ENCODE data around the gene IQSEC2. TPM values are rescaled to one million over a fixed set of nuclear protein-coding genes. Genes with fewer than 3 reads are reported as not detected.
A peak's percentile ranks its signal among the peaks of the same experiment; 100 is the strongest.

IQSEC2 gene
- total RNA-seq, 6 experiments from 2014 or later, result 1.9 to 2.8 (median 2.2) TPM

- no peaks in the 10 kb centered on the region for H3K36me3 ChIP-seq
- DNase-seq (no peak), ATAC-seq (peak in 3 of 4 donors; percentile 12 to 22 (median 19))
- 37% methylated on average over 7 of the region's 14 CpGs for WGBS (ENCODE audit: insufficient coverage, low coverage, low lambda C conversion rate, missing lambda C conversion rate)
- H3K9me3 ChIP-seq, result no peaks in the 10 kb centered on the region
- H3K4me1 ChIP-seq, result no peaks in the 10 kb centered on the region
- intact Hi-C loops (cut with DNase I), result no loop called here
- no peaks in the 10 kb centered on the region for H3K27me3 ChIP-seq
- peak overlapping the region in 2 of 3 donors; percentile 11 to 32 for H3K4me3 ChIP-seq
- TF ChIP-seq POLR2A (IDR thresholded peaks at IDR 0.05) (no peak), CTCF (IDR thresholded peaks at IDR 0.05) (no peak)
- peak overlapping the region in 1 of 3 donors; percentile 16 for H3K27ac ChIP-seq
Measured at GRCh38 chrX:53280331-53281320, 758 bp downstream of the IQSEC2 start.

DNA sequence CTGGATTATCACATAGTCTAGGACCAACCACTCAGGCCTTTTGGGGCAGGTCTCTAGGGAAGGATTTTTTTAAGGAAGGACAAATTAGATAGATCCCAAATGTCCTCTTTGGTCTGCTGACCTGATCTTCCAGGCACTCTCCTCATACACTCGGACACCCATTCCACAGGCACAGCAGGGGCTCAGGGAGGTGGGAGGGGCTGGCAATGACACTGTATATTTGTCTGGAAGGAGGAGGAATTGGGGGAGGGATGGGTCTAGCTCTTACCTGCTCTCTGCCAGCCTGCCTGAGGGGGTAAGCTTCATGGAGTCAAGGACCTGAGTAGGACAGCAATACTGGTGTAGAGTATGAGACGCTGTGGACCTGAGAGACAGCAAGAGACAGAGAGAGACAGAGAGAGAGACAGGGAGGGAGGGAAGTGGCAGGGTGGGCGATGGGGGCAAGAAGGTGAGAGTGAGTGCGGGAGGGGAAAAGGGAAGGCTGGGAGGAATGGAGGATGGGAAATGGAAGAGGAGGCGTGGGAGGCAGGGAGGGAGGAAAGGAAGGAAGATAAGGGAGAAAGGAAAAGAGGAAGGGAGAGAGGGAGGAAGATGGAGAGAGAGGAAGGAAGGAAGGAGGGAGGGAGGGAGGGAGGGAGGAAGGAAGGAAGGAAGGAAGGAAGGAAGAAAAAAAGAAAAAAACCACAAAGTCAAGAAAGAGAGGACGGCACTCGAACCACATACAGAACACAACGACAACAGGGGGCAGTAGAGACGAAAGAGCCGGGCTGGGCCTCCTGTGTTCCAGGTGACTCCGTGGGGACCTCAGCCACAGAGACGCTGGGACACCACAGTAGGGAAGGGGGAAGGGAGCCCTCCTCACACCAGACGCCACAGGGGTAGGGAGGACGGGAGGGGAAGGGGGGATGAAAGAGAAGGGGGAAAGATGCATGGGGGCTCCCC is 1.8 kb downstream of the IQSEC2 start:
- Histone ChIP-seq H3K27me3 (no peaks in the 10 kb centered on the region), H3K4me3 (no peak overlapping the region), H3K4me1 (no peaks in the 10 kb centered on the region), H3K36me3 (no peaks in the 10 kb centered on the region), H3K27ac (no peak overlapping the region), H3K9me3 (no peaks in the 10 kb centered on the region)
- DNase-seq (no peak), ATAC-seq (no peak)
- intact Hi-C loops (cut with DNase I), result no loop called here
- no peak for TF ChIP-seq CTCF (IDR thresholded peaks at IDR 0.05)
- no peak for TF ChIP-seq POLR2A (IDR thresholded peaks at IDR 0.05)
- WGBS (ENCODE audit: insufficient coverage, low coverage, low lambda C conversion rate, missing lambda C conversion rate), result 55% methylated on average over 11 of the region's 14 CpGs

DNA sequence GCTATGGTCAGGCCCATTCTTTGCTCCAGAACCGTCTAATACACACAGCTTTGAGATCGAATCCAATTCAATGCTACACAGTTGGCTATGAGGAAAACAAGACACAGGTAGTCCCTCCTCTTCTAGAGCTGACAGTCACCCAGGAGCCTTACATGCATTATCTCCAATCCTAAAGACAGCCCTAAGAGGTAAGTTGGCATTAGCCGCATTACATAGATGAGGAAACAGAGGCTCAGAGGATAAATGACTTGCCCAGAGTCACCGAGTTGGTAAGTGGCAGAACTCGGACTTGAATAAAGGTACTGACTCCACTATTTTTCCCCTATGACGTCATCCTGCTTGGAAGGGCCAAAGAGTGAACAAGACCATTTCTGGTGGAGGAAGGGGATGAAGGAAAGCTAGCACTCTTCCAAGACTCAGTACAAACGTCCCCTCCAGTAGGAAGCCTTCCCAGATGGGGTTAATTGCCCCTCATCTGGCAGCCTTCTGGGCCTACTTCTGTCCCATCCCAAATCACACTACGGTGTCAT is 8.5 kb downstream of the IQSEC2 start:
- DNase-seq, result no peak
- 70% methylated on average over 8 of the region's 8 CpGs for WGBS (ENCODE audit: insufficient coverage, low coverage, low lambda C conversion rate, missing lambda C conversion rate)
- Histone ChIP-seq H3K9me3 (no peaks in the 10 kb centered on the region), H3K27me3 (no peaks in the 10 kb centered on the region), H3K27ac (no peak overlapping the region), H3K36me3 (no peaks in the 10 kb centered on the region), H3K4me1 (no peaks in the 10 kb centered on the region), H3K4me3 (no peak overlapping the region)
- no peak for TF ChIP-seq CTCF (IDR thresholded peaks at IDR 0.05)
- TF ChIP-seq POLR2A (IDR thresholded peaks at IDR 0.05), result no peak
- no peak for ATAC-seq
- intact Hi-C loops (cut with DNase I), result no loop called here

DNA sequence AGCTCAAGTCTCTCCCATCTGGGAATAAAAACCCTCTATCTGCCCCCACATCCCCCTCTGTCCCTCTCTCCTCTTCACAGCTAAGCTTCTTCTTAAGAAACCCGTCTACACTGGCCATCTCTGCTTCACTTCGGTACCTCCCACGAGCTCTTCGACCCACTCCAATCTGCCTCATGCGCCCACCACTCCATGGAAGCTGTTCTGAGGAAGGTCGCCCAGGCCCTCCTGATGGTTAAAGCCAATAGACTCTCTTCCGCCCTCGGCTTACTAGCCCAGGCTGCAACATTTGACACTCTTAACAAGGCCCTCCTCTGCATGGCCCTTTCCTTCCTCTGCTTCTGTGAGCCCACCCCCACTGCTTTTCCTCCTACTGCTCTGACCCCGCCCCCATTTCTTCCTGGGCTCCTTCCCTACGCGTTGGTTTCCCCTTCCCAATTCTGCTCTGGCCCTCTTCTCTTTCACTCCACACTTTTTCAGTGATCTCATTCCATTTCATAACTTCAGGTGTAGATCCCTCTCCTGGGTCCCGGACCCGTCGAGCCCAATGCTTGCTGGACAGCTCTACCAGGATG is 11.8 kb downstream of the IQSEC2 start:
- H3K27me3 ChIP-seq, result no peaks in the 10 kb centered on the region
- H3K27ac ChIP-seq, result no peak overlapping the region
- no peaks in the 10 kb centered on the region for H3K9me3 ChIP-seq
- 63% methylated on average over 14 of the region's 14 CpGs for WGBS (ENCODE audit: insufficient coverage, low coverage, low lambda C conversion rate, missing lambda C conversion rate)
- no peak for TF ChIP-seq POLR2A (IDR thresholded peaks at IDR 0.05)
- no peak for TF ChIP-seq CTCF (IDR thresholded peaks at IDR 0.05)
- DNase-seq, result no peak
- H3K4me1 ChIP-seq, result no peaks in the 10 kb centered on the region
- intact Hi-C loops (cut with DNase I), result no loop called here
- no peaks in the 10 kb centered on the region for H3K36me3 ChIP-seq
- ATAC-seq, result no peak
- no peak overlapping the region for H3K4me3 ChIP-seq
